ENCODE results near the gene CCDC141.

CCDC141 gene

GRCh38 chr2:178910005-178910404, 139.9 kb downstream of the CCDC141 start:
- peak; percentile 26 for DNase-seq

- DNase-seq: no peak
These were observed 140.4 kb downstream of the CCDC141 start for GRCh38 chr2:178909507-178909906.

GRCh38 chr2:178908810-178909209, 141.1 kb downstream of the CCDC141 start:
- DNase-seq: no peak

- no peak for DNase-seq
These were observed 144.7 kb downstream of the CCDC141 start for GRCh38 chr2:178905261-178905660.

DNA sequence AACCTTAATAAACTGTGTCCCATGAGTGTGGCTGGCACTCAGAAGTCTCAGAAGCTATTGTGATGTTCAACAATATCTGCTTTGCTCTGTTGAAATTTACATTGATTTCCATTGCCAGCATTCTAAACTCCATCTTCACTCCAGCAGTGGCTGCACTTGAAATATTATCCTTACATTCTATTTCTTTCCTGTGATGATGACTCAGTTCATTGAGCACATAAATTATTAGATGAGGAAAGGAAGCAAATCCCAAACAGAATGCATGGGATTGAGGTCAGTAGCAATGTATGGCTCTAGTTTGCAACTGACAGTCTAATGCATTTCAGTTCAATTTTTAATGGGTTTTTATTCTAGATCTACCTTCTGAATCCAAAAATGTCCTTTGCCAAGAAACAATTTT, 150.3 kb downstream of the CCDC141 start:
- DNase-seq: no peak

GRCh38 chr2:178895872-178896271, 154.1 kb downstream of the CCDC141 start:
- DNase-seq: no peak

GRCh38 chr2:178895171-178895570, 154.8 kb downstream of the CCDC141 start:
- no peak for DNase-seq

GRCh38 chr2:178892751-178893625, 156.9 kb downstream of the CCDC141 start:
- no peak for DNase-seq

DNA sequence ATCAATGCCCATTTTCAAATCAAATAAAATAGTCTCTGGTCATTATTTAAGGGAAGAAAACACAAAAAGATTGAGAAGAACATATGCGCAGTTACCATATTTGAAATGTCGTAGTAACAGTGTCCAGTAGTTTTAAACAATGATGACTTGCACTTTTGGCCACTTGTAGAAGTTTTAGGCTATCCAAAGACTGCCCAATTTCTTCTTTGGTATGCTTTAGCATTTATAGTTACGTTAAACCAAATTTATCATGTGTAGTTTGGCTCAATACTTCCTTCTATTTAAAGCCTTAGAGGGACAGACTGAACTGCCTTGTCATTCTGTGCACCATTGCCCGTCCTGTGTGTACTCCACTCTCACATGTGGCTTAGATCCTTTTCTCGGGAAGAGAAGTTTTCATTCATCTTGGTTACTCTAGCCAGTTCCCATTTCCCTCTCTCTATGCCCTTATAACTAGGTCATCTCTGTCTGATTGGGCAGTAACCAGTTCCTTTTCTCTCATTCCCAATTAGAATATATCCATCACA, 157.9 kb downstream of the CCDC141 start:
- peak; percentile 55 for DNase-seq

DNA sequence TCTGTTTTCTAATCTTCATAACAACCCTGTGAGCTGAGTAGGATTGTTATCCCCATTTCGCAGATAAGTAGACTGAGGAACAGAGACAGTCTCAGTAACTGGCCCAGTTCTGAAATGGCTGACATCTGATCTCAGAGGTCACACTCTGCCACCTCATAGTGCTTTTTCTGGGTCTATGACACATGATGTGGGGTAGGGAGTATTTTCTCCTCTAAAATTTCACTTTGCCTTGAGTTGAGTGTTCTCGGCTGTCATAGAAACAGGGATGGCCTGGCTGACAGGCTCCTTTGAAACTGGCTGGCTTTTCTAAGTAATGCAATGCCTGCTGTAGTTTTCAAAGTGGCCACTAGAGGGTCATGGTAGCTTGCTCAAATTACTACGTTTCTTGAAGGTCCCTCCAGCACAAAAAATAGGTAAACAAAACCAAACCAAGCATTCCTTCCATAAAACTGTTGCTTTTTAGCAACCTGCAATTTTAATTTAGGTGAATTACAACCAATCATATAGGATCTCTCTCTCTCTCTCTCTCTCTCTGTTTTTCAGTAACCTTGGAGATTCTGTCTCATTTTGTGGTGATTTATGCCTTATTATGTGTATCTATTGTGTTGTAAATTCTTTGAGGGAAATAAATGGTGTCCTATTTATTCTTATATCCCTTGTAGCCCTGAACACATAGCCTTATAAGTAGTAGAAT, 158.5 kb downstream of the CCDC141 start:
- peak; percentile 94 for DNase-seq

DNA sequence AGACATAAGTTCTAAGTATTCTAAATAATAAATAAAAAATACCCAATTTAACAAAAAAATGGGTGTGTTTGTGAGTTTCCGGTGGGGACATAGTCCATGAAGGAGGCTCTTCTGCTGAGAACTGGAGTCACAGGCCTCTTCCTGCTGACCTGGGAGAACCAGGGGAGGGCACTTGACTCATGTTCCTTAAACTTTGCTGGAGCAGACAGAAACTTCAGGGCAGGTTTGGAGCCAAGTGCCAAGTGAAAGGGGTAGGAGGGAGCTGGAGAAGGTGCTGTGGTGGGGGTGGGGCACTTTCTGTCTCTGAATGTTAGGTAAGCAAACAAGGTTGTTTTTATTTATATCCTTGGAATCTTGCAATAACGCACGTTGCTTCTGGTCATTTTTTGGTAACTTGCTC, 163.9 kb downstream of the CCDC141 start:
- DNase-seq: no peak

DNA sequence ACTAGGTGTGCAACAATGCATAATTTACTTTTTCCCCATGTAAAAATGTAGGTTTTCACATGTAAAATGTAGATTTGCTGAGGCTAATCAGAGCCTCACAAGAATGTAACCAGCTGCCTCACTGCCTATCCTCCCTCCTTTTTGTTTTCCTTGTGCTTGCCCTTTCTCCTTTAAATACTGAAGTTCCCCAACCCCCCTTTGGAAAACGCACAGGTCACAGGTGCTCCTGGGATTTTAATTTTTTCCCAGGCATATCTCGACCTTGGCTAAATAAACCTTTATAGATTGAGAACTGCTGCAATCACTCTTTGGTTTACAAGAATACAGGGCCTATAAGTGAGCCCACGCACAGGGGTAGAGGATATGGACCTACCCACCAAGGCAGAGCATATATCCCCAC, 165.5 kb downstream of the CCDC141 start:
- DNase-seq: no peak

DNA sequence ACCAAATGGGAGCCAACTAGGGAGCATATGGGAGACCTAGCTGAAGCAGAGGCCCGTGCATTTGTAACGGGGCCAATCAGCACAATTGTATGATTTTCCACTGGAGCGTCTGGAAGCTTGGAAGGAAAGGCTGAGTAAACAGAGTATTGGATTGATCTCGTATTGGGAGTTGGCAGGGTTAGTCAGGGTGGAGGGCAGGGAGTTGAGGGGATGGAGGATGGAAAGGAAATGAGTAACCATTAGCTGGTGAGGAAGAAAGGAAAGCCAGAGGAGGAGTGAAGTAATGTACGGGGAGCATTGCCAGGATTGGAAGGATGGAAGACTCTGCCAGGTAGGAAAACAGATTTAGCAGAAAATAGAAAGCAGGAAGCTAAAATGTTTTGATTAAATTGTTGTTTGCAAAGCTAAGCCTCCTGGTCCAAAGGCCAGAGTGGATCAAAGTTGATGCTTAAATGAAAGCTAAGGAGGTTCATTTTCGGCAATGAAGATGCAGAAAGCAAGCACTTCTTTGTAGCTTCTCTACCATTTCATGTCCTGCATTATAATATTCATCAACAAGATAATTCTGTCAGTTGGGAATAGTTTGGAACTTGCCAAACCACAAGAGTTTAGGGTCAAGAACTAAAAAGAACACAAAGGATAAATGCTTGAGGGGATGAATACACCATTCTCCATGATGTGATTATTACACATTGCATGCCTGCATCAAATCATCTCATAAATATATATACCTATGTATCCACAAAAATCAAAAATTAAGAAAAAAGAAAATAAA, 167.1 kb downstream of the CCDC141 start:
- no peak for DNase-seq

DNA sequence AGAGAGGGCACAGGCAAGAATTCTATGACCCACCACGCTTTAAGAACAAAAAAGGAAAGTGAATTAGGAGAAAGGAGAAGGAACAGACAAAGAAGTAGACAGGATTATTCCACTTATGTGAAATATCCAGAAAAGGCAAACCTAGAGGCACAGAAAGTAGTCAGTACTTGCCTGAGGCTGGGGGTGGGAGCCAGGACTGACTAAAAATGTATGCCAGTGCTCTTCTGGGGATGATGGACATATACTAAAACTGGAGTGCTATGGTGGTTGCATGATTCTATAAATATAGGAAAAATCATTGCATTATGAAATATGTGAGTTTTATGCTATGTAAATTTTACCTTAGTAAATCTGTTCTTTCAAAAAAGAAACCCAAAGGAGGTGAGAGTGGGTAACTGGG, 168.9 kb downstream of the CCDC141 start:
- no peak for DNase-seq

DNA sequence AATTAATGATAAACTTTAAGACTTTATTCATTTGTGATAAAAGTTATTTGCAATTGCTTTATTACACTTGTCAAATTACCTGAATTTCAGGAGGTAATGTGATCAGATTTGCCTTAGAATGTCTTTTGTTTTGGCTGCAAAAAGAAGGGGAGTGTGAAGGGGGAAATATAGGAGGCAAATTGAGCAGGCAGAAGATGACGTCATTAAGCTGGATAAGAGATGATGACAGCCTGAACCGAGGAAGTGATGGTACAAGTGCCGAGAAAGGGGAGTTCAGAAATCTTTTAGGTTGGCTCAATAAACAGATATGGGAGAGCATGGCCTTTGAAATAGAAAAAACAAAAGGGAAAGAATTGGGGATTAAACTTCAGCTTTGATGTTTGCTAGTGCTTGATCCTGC, 169.7 kb downstream of the CCDC141 start:
- no peak for DNase-seq

GRCh38 chr2:178877874-178878273, 172.1 kb downstream of the CCDC141 start:
- no peak for DNase-seq

DNA sequence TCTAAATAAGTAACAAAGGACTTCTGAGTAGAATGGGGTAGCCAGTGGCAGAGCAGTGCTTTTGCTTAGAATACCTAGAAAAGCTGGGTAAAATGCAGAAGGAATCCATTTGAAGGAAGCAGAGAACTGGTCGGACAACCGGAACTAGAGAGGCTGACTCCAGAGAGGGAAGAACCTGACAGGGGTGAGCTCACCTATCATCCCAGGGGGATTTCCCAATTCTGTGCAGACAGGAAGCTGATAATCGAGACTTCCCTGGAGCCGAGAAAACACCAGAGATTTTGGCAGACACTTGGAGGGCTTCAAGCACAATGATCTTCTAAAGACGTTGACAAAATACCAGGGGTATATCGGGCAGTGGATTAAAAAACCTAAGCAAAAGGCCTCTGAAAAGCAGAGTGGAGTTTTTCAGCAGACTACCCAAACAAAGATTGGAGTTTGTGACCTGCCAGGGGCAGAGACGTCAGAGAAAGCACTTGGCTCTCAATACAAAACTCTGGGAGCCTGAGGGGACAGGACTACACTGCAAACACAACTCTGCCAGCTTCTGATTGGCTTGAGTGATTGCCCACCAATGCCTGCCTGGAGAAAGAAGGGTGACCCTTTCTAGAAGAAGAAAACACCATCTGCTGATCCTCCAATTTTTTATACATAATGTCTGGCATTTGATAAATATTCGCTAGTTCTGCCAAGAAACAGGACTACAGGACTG, 175.3 kb downstream of the CCDC141 start:
- no peak for DNase-seq

GRCh38 chr2:178873912-178874311, 176.0 kb downstream of the CCDC141 start:
- no peak for DNase-seq

DNA sequence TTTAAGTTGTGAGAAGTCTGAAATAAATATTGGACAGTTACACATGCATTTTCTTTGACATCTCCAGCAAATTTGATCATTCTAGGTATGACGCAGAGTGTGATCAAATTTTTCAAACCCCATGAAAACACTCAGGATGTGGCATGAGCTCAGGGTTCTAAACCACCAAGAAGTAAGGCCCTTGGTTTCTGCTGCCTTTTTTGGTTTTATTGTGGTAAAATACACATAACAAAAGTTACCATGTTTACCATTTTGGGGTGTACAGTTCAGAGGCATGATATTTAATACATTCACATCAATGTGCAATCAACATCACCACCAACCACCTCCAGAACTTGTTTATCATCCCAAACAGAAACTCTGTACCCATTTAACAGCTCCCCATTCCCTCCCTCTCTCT, 178.4 kb downstream of the CCDC141 start:
- no peak for DNase-seq

DNA sequence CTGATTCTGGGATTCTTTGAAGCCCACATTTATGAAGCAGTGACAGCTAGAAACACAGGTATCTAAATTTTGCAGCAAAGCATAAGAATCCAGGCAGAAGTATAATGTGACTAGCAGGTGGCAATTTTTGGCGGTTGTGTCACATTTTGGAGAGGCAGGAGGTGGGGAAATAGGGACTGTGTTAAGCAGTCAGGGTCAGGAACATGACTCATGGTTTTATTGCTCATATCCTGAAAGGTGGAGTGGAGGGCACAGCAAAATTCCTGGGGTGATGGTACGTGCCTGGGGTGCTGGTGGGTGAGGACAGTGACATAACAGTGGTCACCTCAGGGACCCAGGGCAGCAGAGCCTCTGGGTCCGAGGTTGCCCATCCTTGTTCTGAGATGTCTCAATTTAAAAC, 179.2 kb downstream of the CCDC141 start:
- DNase-seq: no peak

DNA sequence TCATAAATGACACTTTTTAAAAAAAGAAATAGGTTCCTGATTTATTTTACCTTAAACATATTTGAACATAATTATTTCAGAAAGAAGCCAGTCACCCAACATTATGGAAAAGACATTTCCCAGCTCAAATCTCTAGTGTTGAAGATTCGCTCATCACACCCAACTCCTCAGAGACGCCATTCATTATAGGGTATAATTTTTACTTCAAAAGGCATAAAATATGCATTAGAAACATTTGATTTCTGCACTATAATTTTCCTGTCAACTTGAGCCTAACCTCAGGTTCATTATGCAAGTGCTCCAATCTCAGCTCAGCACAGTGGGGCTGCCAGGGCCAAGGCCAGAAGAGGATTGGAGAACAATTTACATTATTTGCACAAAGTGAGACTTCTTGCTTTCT, 183.9 kb downstream of the CCDC141 start:
- no peak for DNase-seq

GRCh38 chr2:178865146-178865936, 184.6 kb downstream of the CCDC141 start:
- peak; percentile 75 for DNase-seq
